Umbilical cord (tissue), 2 donors: Measurements from ENCODE around the gene RORC. TPM values are rescaled to one million over a fixed set of nuclear protein-coding genes. Genes with fewer than 3 reads are reported as not detected.
"Not testable (repeated sequence)": the region's sequence is repeated elsewhere in the genome, so short reads cannot be mapped to it uniquely, and the experiment has no call there.

ENCODE experiments used
- DNase-seq: peaks from one replicate; pipeline ENCODE4 v3.0.0-alpha.2; 2015; ENCODE audit warnings: low spot score
- total RNA-seq: library from RNA; depleted of rRNA; stranded (reverse); fragments of >200 nt; gene quantifications from one replicate; pipeline ENCODE4 v1.2.3, GENCODE V29; 2014; ENCODE audit warnings: low replicate concordance; ENCODE audit not compliant: insufficient read depth

The RORC gene
- 7.0 TPM for total RNA-seq

DNA sequence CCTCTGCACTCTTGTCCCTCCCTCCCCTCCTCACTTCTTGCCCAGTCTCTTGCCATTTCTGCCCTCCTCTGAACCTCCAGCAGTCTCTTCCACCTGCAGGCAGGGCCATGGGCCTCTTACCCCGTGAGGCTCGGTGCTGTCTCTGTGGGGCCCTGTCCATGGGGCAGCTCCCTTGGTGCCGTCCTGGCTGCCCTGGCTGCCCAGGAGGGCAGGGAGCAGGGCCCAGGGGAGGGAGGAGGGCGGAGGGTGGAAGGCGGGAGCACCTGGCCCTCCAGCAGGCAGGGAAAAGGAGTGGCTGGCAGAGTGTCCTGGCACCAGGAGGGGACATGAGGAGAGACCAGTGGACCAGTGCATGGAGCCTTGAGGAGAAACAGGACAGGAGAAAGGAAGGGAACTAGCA lies at the start of gene RORC:
Gene RORC, minus strand, starts transcription at position 198 of the 400 bp plus-strand sequence. Its CDS starts 38 bp downstream, at position 160.
- DNase-seq: no peak

- DNase-seq: no peak
Observed at GRCh38 chr1:151875419-151876097, 44.0 kb upstream of the RORC start.

DNA sequence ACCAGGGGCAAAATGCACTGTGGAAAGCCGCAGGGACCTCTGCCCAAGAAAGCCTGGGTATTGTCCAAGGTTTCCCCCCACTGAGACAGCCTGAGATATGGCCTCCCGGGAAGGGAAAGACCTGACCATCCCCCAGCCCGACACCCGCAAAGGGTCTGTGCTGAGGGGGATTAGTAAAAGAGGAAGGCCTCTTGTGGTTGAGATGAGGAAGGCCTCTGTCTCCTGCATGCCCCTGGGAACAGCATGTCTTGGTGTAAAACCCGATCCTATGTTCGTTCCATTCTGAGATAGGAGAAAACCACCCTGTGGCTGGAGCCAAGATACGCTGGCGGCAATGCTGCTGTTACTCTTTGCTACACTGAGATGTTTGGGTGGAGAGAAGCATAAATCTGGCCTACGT lies 41.2 kb upstream of the RORC start:
- DNase-seq: not testable (repeated sequence)

DNA sequence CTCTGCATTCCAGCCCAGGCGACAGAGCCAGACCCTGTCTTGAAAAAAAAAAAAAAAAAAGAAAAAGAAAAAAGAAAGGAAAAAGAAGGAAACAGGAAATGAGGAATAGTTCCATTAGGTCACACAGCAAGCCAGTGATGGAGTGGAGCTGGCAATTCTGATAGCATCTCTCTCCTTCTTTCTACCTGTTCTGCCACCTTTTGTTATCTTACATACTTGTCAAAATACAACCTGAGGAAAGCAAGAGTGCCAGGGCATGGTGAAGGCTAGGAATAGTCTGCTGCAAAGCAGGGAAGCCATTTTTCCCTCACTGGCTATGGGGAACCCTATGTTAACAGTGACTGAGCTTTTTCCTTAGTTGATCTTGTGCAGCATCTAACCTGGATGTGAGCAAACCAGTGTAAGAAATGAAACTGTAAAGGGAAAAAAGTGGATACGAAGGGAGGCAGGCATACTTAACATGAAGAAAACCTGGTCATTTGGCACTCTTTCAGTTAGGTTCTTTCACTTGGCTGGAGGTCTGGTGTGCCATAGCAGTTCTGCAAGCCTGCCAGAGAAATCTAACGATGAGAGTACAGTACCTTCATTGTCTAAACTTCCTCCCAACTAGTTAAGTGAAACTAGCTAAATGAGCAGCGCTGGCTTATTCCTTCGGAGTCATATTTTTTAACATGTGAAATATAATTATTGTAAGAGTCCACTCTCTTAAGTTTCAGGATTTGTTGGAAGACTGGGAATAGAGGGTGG lies 39.9 kb upstream of the RORC start:
- DNase-seq: no peak

DNA sequence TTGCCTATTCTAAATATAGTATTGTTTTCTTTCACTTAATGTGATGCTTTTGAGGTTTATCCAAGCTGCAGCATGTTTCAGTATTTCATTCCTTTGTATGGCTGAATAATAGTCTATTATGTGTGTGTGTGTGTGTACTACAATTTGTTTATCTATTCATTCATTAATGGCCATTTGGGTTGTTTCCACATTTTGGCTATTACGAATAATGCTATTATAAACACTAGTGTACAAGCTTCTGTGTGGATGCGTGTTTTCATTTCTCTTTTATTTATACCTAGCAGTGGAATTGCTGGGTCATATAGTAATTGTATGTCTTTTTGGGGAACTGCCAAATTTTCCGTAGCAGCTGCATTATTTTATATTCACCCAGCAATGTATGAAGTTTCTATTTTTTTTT lies 36.9 kb upstream of the RORC start:
- DNase-seq: no peak

- DNase-seq: no peak
Observed at GRCh38 chr1:151867765-151868411, 36.3 kb upstream of the RORC start.

- no peak for DNase-seq
Observed at GRCh38 chr1:151867321-151867720, 35.7 kb upstream of the RORC start.

DNA sequence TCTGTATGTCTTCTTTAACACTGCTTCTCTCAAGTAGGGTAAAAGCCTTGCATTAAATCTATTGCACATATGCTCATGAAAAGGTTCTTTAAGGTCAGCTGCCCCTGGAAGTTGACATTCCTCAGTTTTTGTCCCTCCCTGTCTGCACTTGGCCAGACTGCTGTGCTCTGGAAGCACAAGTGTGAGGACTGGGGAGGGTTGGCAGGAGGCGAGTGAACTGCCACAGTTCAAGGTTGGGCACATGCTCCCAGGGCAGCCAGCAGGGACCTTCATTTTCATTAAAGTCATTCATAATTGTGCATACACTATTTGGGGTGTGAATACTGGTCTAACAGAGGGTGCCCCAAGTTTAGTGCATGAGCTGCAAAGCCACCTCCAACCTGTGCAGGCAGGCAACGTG lies 32.8 kb upstream of the RORC start:
- no peak for DNase-seq

- no peak for DNase-seq
Observed at GRCh38 chr1:151862604-151863003, 31.0 kb upstream of the RORC start.

GRCh38 chr1:151860504-151861187 lies 29.0 kb upstream of the RORC start:
- no peak for DNase-seq

GRCh38 chr1:151859891-151860293 lies 28.3 kb upstream of the RORC start:
- no peak for DNase-seq

DNA sequence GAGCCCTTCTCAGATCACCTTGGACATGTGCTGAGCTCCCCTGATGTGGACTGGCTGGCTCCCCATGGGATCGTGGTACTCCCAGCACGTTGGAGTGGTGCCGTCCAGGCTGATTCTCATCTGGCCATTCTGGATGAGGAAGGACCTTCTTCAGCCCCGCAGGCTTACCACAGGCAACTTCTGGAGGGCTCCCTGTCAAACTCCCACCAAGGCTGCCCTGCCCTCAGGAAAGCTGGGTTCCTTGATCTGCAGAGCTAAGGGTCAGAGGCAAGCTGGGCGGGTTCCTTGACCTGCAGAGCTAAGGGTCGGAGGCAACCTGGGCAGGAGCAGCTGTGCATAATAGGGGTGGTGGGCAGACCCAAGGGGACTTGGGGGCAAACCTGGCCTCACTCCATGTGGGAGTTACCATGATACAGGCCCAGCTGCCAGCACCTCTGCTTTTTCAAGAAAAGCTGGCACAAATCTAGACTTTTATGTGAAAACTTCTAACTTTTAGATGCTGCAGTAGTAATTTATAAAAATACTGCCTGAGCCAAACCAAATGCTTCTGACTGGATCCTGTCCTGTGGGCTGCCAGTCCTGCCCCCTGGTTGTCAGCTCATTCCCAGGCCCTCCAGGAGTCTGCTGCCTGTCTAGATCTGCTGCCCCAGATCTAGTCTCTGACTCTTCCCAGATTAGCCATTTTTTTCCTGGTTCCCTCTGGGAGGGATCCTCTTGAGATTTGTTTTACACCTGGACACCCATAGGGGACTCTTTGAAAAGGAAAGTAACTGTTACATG lies 27.5 kb upstream of the RORC start:
- DNase-seq: no peak

- DNase-seq: no peak
Observed at GRCh38 chr1:151858030-151858746, 26.6 kb upstream of the RORC start.

GRCh38 chr1:151855933-151856332 lies 24.3 kb upstream of the RORC start:
- DNase-seq: peak; percentile 65

DNA sequence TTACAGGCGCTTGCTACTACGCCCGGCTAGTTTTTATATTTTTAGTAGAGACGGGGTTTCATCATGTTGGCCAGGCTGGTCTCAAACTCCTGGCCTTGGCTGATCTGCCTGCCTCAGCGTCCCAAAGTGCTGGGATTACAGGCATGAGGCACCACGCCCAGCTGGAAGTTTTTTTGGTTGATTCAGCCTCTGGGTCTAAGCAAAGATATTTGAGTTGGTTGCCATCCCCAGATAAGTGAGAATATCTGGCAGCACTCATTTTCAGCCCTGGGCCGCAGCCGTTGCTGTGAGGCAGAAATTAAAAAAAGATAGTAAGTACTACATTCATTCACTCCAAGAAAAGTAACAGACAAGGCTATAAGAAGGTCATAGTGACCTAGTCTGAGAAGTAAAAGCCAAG lies 23.9 kb upstream of the RORC start:
- peak; percentile 86 for DNase-seq

DNA sequence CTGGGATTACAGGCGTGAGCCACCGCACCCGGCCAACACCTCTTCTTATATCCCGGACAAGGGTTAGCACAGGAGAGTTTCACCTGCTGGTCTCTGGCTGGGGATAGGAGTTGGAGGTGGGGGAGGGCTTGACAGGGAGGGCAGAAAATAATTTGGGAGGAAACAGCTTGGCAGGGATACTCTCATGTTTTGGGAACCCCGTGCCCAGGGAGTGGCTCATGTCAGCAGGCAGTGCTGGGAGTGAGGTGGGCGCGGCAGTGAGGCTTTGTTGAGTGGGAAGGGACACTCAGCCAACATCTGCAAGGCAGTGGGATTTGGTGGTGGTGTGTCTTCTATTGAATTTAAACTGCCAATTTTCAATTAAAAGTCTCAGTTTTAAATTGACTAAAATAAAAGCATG lies 23.1 kb upstream of the RORC start:
- no peak for DNase-seq

DNA sequence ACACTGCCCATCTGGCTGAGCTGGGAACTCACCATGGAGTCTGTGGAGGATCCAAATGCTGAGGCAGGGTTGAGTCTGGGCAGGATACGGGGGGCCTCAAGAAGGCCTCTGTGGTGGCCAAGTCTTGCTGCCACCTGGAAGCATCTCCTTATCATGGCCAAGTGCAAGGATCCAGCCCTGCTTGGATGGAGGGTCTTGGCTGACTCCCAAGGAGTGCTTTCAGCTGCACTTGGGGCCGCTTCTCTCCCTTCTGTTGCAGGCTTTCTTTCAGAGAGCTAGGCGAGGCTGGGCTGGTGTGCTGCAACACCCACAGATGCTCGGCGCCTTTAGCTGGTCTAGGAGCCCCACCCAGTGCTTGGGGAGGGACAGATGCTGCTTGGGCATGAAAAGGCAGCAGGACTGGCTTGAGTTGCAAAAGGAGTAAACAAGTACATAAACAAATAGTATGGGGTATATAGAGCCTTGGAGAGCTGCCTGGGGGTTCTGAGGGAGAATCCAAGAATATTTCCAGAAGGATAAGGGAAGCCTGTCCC lies 21.9 kb upstream of the RORC start, which contains the start of gene THEM5:
Gene THEM5, minus strand, starts transcription at position 302 of the 533 bp plus-strand sequence. Its CDS starts 147 bp downstream, at position 155.
- DNase-seq: peak; percentile 45

DNA sequence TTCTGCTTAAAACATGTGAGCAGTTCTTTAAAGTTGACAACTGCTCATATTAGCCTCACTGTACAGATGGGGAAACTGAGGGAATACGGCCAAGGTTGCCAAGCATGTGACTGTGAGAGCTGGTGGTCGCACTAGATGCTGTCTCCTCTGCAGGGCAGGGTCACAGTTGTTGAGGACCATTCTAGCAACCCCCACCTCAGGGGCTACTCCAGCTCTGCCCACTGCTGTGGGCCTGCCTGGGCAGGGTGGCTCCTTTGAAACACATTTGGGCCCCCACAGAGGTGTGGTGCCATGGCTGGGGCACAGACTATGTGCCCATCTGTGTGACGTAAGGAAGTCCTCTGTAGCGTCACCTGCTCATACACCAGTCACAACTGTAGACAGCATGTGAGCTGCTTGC lies 21.1 kb upstream of the RORC start:
- no peak for DNase-seq

- DNase-seq: no peak
Observed at GRCh38 chr1:151851886-151852285, 20.3 kb upstream of the RORC start.

DNA sequence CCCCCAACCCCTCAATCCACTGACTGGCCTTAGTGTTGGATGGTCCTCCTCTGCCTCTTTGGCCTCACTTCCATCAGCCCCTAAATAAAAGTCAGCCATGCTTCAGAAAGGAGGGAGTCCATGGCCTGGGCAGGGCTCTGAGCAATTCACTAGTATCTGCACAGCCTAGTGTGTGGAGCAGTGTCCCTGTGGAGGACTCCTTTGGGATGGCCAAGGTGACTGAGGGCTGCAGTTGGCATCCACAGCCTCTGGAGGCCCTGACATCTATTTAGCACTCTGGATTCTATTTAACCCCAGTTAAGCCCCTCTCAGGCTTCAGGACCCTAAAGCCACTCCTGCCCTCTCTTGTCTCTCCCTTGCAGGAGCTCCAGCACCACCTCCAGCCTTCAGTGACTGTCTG lies 18.3 kb upstream of the RORC start:
- DNase-seq: no peak
